GM23338 (cell line): ENCODE measurements around the gene MOGAT2. TPM values are rescaled to one million over a fixed set of nuclear protein-coding genes. Genes with fewer than 3 reads are reported as not detected.

Experiments
- ATAC-seq: fragments of 200-7000 bp; cut with Tn5 transposase; 3 replicates; pipeline ENCODE4 v1.9.1; 2020
- DNase-seq: peaks from one replicate; pipeline ENCODE4 v3.0.0-alpha.2; 2015; ENCODE audit warnings: low spot score
- H2AFZ ChIP-seq: fragments of 200-600 bp; sonication (generic); 2 replicates; pipeline ENCODE4 v1.8.0; 2016; ENCODE audit warnings: antibody characterized with exemption, mild to moderate bottlenecking, moderate library complexity
- H3F3A ChIP-seq: fragments of 200-600 bp; sonication (generic); replicated peaks from 2 replicates; pipeline ENCODE4 v1.8.0; 2017; ENCODE audit warnings: antibody characterized with exemption, mixed run types, low read depth
- H3K27ac ChIP-seq: fragments of 200-600 bp; sonication (generic); 2 replicates; pipeline ENCODE4 v1.6.1; 2016; ENCODE audit warnings: low read depth
- H3K27me3 ChIP-seq: fragments of 200-600 bp; sonication (generic); 2 replicates; pipeline ENCODE4 v1.8.0; 2016; ENCODE audit warnings: mild to moderate bottlenecking, mixed run types, moderate library complexity; ENCODE audit not compliant: insufficient read depth
- H3K36me3 ChIP-seq: fragments of 200-600 bp; sonication (generic); 2 replicates; pipeline ENCODE4 v1.8.0; 2016; ENCODE audit warnings: mild to moderate bottlenecking; ENCODE audit not compliant: insufficient read depth
- H3K4me1 ChIP-seq: fragments of 200-600 bp; sonication (generic); 2 replicates; pipeline ENCODE4 v1.8.0; 2016; ENCODE audit warnings: mild to moderate bottlenecking, moderate library complexity; ENCODE audit not compliant: insufficient read depth
- H3K4me2 ChIP-seq: fragments of 200-600 bp; sonication (generic); 2 replicates; pipeline ENCODE4 v1.7.1; 2017; ENCODE audit warnings: mixed run types
- H3K4me3 ChIP-seq: fragments of 200-600 bp; sonication (generic); 2 replicates; pipeline ENCODE4 v1.6.1; 2016; ENCODE audit warnings: mixed run types
- H3K79me2 ChIP-seq: fragments of 200-600 bp; sonication (generic); replicated peaks from 2 replicates; pipeline ENCODE4 v1.8.0; 2017; ENCODE audit warnings: mild to moderate bottlenecking; ENCODE audit not compliant: insufficient read depth
- H3K9me2 ChIP-seq: fragments of 200-600 bp; sonication (generic); 2 replicates; pipeline ENCODE4 v1.8.0; 2017; ENCODE audit not compliant: insufficient read depth
- H4K20me1 ChIP-seq: fragments of 200-600 bp; sonication (generic); replicated peaks from 2 replicates; pipeline ENCODE4 v1.8.0; 2017; ENCODE audit warnings: mild to moderate bottlenecking; ENCODE audit not compliant: insufficient read depth
- H3K27ac Mint-ChIP-seq: 2 replicates; pipeline ENCODE4 v1.8.0; 2020; ENCODE audit warnings: inconsistent platforms, mild to moderate bottlenecking, moderate library complexity, mixed read lengths
- H3K27me3 Mint-ChIP-seq: 3 replicates; pipeline ENCODE4 v1.8.0; 2022; ENCODE audit warnings: low read depth, mild to moderate bottlenecking, moderate library complexity, mixed read lengths, inconsistent platforms; ENCODE audit not compliant: insufficient read depth, poor library complexity
- H3K36me3 Mint-ChIP-seq: 3 replicates; pipeline ENCODE4 v1.8.0; 2021; ENCODE audit warnings: low read depth, mild to moderate bottlenecking, inconsistent platforms, moderate library complexity, mixed read lengths
- H3K4me1 Mint-ChIP-seq: 3 replicates; pipeline ENCODE4 v1.8.0; 2020; ENCODE audit warnings: mild to moderate bottlenecking, inconsistent platforms, mixed read lengths
- H3K4me3 Mint-ChIP-seq: 3 replicates; pipeline ENCODE4 v1.8.0; 2021; ENCODE audit warnings: moderate library complexity, mild to moderate bottlenecking, inconsistent platforms, mixed read lengths
- H3K9me3 Mint-ChIP-seq: 3 replicates; pipeline ENCODE4 v1.8.0; 2020; ENCODE audit warnings: moderate library complexity, mild to moderate bottlenecking, inconsistent platforms, mixed read lengths
- CREB1 ChIP-seq: fragments of 250-450 bp; sonication (Bioruptor Pico); IDR thresholded peaks from 2 replicates; pipeline ENCODE4 v1.5.0; 2020; ENCODE audit warnings: low read depth, mild to moderate bottlenecking, moderate library complexity
- CTCF ChIP-seq, 2 experiments: fragments of 200-600 bp in 1 of 2; sonication (generic) in 1 of 2; conservative IDR thresholded peaks; 2 replicates each; pipeline versions ENCODE4 v1.5.1 to v1.6.1; 2016 to 2017; ENCODE audit warnings: antibody characterized with exemption in 2 of 2, low read depth in 2 of 2, mild to moderate bottlenecking in 2 of 2, moderate library complexity in 1 of 2
- ETS1 ChIP-seq: IDR thresholded peaks from 2 replicates; pipeline ENCODE4 v1.6.1; 2016; ENCODE audit warnings: antibody characterized with exemption
- EZH2 ChIP-seq: fragments of 200-600 bp; sonication (generic); IDR thresholded peaks from one replicate; pipeline ENCODE4 v1.8.0; 2017; ENCODE audit warnings: antibody characterized with exemption, mild to moderate bottlenecking, low read depth; ENCODE audit not compliant: unreplicated experiment
- EZH2phosphoT487 ChIP-seq: fragments of 200-600 bp; sonication (generic); IDR thresholded peaks from one replicate; pipeline ENCODE4 v1.8.1; 2018; ENCODE audit warnings: antibody characterized with exemption; ENCODE audit not compliant: unreplicated experiment
- JUNB ChIP-seq: IDR thresholded peaks from one replicate; pipeline ENCODE4 v1.6.1; 2016; ENCODE audit warnings: antibody characterized with exemption; ENCODE audit not compliant: unreplicated experiment
- NANOG ChIP-seq: IDR thresholded peaks from 2 replicates; pipeline ENCODE4 v1.6.1; 2016; ENCODE audit warnings: antibody characterized with exemption, borderline replicate concordance
- POLR2AphosphoS5 ChIP-seq: IDR thresholded peaks from 2 replicates; pipeline ENCODE4 v1.6.1; 2016; ENCODE audit warnings: antibody characterized with exemption, low read depth
- STAT1 ChIP-seq: IDR thresholded peaks from one replicate; pipeline ENCODE4 v1.6.1; 2016; ENCODE audit warnings: antibody characterized with exemption; ENCODE audit not compliant: unreplicated experiment
- ZNF114 ChIP-seq: fragments of 250-450 bp; sonication (Bioruptor Pico); IDR thresholded peaks from 2 replicates; pipeline ENCODE4 v1.5.0; 2020; ENCODE audit warnings: mild to moderate bottlenecking, moderate library complexity
- ZNF331 ChIP-seq: fragments of 250-450 bp; sonication (Bioruptor Pico); IDR thresholded peaks from 2 replicates; pipeline ENCODE4 v1.5.0; 2020; ENCODE audit warnings: low read depth, mild to moderate bottlenecking, moderate library complexity
- polyA plus RNA-seq: library from polyadenylated mRNA; unstranded; fragments of >200 nt; fragmentation: Nextera tagmentation; extraction: Ambion mirVana; gene quantifications from 2 replicates; pipeline ENCODE4 v1.2.1, GENCODE V29; 2016
- total RNA-seq: library from RNA; depleted of rRNA; stranded (reverse); fragments of >200 nt; shearing (Covaris generic); gene quantifications from 2 replicates; pipeline ENCODE4 v1.2.3, GENCODE V29; 2014
- TF ChIP-seq, protein P1 (sequence below): fragments of 250-450 bp; sonication (Bioruptor Pico); IDR thresholded peaks from 2 replicates; pipeline ENCODE4 v1.5.0; 2020; ENCODE audit warnings: mild to moderate bottlenecking, moderate library complexity
- TF ChIP-seq, protein P2 (sequence below): IDR thresholded peaks from one replicate; pipeline ENCODE4 v1.6.1; 2018; ENCODE audit warnings: antibody characterized with exemption; ENCODE audit not compliant: unreplicated experiment

The MOGAT2 gene
- total and polyA plus RNA-seq, 2 experiments from 2014 or later, result not detected

DNA sequence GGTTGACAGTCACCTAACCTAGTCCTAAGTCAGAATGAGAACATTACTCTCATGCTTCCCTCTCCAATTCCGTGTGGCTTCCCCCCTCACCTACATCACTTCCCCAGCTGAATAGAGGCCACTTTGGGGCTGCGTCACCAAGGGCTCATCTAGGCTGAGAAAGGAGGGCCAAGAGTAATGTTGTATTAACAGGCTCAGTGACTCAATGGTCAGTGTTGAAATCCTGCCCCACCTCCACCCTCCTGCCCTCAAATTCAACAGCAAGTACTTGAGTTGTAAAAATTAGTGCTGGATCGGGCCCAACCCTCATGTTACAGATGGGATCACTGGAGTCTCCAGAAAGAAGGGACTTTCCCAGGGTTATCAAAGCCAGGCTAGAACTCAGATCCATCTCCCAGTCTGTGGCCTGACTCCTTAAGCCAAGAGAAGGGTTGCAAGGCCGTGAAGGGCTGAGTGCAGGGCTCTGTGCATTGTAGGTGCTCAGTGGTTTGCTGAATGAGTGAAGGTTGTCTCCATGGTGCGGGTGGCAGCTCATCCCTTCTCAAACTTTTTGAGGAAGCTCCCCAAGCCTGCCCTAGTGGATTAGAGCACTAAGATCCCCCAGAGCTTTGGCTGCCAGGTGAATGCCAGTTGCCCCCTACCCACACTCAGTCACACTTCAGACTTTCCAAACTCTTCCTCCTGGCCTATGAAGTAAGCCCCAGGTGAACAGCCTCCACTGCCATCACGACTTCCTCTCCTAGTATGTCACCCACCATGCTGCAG is 54.2 kb downstream of the MOGAT2 start:
- H3K79me2 ChIP-seq, result no peaks in the 10 kb centered on the region
- peaks cover 50% of the 10 kb centered on the region for H3K27me3 ChIP-seq
- Mint-ChIP-seq H3K27ac (no peak overlapping the region), H3K4me1 (peaks cover 27% of the 10 kb centered on the region), H3K27me3 (peaks cover 44% of the 10 kb centered on the region), H3K4me3 (no peak overlapping the region), H3K36me3 (no peaks in the 10 kb centered on the region; the same call in 1 of the 3 replicates), H3K9me3 (peaks cover 7% of the 10 kb centered on the region; the same call in 2 of the 3 replicates)
- no peak for DNase-seq
- peaks cover 23% of the 10 kb centered on the region; the same call in 1 of the 2 replicates for H3K4me1 ChIP-seq
- H3K4me3 ChIP-seq, result no peak overlapping the region
- H4K20me1 ChIP-seq, result peaks cover 7% of the 10 kb centered on the region
- H3K4me2 ChIP-seq, result no peak overlapping the region
- no peak overlapping the region for H2AFZ ChIP-seq
- no peaks in the 10 kb centered on the region for H3F3A ChIP-seq
- TF ChIP-seq STAT1, result no peak
- TF ChIP-seq ETS1, result no peak
- no peak for TF ChIP-seq CTCF (conservative IDR thresholded peaks at IDR 0.05; ENCODE audit: low read depth in 2 of 2)
- no peak for TF ChIP-seq CREB1 (CRISPR knock-in tag)
- TF ChIP-seq, protein P1, sequence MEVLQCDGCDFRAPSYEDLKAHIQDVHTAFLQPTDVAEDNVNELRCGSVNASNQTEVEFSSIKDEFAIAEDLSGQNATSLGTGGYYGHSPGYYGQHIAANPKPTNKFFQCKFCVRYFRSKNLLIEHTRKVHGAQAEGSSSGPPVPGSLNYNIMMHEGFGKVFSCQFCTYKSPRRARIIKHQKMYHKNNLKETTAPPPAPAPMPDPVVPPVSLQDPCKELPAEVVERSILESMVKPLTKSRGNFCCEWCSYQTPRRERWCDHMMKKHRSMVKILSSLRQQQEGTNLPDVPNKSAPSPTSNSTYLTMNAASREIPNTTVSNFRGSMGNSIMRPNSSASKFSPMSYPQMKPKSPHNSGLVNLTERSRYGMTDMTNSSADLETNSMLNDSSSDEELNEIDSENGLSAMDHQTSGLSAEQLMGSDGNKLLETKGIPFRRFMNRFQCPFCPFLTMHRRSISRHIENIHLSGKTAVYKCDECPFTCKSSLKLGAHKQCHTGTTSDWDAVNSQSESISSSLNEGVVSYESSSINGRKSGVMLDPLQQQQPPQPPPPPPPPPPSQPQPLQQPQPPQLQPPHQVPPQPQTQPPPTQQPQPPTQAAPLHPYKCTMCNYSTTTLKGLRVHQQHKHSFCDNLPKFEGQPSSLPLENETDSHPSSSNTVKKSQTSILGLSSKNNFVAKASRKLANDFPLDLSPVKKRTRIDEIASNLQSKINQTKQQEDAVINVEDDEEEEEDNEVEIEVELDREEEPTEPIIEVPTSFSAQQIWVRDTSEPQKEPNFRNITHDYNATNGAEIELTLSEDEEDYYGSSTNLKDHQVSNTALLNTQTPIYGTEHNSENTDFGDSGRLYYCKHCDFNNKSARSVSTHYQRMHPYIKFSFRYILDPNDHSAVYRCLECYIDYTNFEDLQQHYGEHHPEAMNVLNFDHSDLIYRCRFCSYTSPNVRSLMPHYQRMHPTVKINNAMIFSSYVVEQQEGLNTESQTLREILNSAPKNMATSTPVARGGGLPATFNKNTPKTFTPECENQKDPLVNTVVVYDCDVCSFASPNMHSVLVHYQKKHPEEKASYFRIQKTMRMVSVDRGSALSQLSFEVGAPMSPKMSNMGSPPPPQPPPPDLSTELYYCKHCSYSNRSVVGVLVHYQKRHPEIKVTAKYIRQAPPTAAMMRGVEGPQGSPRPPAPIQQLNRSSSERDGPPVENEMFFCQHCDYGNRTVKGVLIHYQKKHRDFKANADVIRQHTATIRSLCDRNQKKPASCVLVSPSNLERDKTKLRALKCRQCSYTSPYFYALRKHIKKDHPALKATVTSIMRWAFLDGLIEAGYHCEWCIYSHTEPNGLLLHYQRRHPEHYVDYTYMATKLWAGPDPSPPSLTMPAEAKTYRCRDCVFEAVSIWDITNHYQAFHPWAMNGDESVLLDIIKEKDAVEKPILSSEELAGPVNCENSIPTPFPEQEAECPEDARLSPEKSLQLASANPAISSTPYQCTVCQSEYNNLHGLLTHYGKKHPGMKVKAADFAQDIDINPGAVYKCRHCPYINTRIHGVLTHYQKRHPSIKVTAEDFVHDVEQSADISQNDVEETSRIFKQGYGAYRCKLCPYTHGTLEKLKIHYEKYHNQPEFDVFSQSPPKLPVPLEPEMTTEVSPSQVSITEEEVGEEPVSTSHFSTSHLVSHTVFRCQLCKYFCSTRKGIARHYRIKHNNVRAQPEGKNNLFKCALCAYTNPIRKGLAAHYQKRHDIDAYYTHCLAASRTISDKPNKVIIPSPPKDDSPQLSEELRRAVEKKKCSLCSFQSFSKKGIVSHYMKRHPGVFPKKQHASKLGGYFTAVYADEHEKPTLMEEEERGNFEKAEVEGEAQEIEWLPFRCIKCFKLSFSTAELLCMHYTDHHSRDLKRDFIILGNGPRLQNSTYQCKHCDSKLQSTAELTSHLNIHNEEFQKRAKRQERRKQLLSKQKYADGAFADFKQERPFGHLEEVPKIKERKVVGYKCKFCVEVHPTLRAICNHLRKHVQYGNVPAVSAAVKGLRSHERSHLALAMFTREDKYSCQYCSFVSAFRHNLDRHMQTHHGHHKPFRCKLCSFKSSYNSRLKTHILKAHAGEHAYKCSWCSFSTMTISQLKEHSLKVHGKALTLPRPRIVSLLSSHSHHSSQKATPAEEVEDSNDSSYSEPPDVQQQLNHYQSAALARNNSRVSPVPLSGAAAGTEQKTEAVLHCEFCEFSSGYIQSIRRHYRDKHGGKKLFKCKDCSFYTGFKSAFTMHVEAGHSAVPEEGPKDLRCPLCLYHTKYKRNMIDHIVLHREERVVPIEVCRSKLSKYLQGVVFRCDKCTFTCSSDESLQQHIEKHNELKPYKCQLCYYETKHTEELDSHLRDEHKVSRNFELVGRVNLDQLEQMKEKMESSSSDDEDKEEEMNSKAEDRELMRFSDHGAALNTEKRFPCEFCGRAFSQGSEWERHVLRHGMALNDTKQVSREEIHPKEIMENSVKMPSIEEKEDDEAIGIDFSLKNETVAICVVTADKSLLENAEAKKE, result no peak
- TF ChIP-seq ZNF114 (CRISPR knock-in tag), result no peak
- TF ChIP-seq EZH2, result no peak
- TF ChIP-seq EZH2phosphoT487, result no peak
- TF ChIP-seq NANOG, result no peak
- no peak for TF ChIP-seq JUNB
- no peak for TF ChIP-seq ZNF331 (CRISPR knock-in tag)
- TF ChIP-seq POLR2AphosphoS5, result no peak
- TF ChIP-seq, protein P2, sequence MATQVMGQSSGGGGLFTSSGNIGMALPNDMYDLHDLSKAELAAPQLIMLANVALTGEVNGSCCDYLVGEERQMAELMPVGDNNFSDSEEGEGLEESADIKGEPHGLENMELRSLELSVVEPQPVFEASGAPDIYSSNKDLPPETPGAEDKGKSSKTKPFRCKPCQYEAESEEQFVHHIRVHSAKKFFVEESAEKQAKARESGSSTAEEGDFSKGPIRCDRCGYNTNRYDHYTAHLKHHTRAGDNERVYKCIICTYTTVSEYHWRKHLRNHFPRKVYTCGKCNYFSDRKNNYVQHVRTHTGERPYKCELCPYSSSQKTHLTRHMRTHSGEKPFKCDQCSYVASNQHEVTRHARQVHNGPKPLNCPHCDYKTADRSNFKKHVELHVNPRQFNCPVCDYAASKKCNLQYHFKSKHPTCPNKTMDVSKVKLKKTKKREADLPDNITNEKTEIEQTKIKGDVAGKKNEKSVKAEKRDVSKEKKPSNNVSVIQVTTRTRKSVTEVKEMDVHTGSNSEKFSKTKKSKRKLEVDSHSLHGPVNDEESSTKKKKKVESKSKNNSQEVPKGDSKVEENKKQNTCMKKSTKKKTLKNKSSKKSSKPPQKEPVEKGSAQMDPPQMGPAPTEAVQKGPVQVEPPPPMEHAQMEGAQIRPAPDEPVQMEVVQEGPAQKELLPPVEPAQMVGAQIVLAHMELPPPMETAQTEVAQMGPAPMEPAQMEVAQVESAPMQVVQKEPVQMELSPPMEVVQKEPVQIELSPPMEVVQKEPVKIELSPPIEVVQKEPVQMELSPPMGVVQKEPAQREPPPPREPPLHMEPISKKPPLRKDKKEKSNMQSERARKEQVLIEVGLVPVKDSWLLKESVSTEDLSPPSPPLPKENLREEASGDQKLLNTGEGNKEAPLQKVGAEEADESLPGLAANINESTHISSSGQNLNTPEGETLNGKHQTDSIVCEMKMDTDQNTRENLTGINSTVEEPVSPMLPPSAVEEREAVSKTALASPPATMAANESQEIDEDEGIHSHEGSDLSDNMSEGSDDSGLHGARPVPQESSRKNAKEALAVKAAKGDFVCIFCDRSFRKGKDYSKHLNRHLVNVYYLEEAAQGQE, result no peak
- H3K36me3 ChIP-seq, result no peaks in the 10 kb centered on the region
- no peaks in the 10 kb centered on the region for H3K9me2 ChIP-seq
- H3K27ac ChIP-seq, result no peak overlapping the region
- no peak for ATAC-seq
